ENCODE measurements around the gene DR1.
"Not testable (repeated sequence)": the region's sequence is repeated elsewhere in the genome, so short reads cannot be mapped to it uniquely, and the experiment has no call there.

Gene DR1

DNA sequence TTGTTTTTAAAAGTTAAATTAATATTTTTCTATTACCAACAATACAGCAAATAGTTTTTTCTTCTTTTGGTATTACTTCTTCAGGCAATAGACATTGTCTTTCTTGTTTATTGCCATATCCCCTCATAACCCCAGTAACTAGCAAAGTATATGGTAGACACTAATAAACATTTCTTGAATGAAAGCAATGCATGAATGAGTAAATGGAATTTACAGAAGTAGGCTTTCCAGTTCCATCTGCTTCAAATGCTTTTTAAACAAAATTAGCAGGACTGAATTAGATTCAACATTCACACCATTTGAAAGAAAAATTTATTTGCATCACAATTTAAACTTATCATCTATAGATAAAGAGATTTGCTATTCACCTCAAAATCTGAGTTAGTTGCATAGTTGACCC is 5.6 kb upstream of the DR1 start:
- no peak for DNase-seq (ENCODE audit: low read depth)

DNA sequence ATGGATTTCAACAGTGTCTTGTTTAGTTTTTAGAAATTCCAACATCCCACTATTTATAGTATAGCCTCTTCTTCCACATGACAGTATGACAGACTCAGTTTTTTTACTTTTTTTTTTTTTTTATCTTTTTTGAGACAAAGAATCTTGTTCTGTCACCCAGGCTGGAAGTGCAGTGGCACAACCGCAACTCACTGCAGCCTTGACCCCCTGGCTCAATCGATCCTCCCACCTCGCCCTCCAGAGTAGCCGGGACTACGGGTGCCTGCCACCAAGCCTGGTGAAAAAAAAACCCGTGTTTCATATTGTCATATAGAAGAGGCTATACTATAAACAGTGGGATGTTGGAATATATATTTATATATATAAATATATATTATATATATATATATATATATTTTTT is 1.2 kb upstream of the DR1 start:
- no peak for DNase-seq (ENCODE audit: low read depth)

DNA sequence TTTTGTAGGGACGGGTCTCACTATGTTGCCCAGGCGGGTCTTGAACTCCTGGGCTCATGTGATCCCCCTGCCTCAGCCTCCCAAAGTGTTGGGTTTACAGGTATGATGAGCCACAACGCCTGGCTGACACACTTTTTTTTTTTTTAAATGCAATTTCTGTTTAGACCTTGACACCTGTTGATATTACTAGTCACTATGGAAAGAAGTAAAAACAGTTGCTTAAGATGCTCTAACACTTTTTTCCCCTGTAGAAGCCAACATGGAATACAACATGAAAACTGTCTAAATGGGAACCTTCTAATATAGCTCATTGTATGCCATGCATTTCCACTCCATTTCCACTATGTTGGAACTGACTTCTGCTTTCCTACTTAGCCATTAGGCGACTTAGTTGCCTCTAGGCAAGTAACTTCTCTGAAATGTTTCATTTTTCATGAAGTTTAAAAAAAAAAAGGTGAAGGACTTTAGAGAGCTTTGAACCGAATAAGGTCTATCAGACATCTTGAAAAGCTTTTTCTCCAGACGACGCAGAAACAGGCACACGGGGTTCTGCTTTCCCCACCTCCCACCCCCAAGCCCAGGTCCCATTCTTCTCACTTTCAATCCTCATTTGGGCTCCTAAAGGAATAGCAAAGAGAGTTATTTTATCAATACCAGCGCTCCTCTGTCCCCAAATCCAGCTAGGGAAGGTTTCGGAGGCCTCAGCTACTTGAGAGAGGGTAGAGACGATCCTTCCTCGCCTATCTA is 648 bp upstream of the DR1 start:
- peak; percentile 30 for DNase-seq (ENCODE audit: low read depth)

DNA sequence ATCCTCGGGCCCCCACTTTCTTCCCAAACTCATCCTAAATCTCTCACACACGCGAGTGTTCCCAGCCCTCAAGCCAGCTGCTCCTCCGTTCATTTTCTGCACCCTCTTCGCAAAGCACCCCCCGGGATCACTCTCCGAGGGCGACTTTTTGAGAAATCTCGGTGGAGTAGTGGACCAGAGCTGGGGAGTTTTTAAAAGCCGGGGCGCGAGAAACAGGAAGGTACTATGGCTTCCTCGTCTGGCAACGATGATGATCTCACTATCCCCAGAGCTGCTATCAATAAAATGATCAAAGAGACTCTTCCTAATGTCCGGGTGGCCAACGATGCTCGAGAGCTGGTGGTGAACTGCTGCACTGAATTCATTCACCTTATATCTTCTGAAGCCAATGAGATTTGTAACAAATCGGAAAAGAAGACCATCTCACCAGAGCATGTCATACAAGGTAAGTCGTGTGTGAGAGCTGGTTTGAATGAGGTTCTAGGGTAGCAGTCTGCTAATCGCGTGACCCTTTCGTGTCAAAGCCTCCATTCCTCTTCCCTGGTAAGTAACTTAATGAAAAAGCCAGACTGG is 800 bp downstream of the DR1 start:
- peak; percentile 31 for DNase-seq (ENCODE audit: low read depth)

DNA sequence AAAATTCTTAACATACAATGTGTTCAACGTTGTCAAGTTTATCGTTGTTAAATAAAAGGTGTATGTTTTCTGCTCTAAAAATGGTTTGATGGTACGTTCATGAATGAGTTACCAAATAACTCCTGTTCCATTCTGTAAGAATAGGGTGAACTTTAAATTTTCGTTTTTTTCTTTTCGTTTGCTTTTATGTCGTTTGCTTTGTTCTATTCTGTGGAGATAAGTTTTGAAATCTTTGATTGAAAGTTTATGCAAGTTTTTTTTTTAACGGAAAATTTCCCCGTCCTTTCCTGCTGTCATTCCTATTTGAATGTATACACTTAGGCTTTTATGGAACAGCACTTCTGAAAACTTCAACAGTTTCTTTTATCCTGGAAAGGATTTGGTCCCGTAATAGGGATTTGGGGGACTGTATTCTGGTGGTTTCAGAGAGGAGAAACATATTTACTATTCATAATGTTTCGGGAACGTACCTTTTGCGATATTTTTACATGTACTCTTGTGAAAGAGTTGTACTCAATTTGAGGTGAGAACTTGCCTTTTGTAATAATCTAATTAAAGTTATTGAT is 1.7 kb downstream of the DR1 start:
- no peak for DNase-seq (ENCODE audit: low read depth)

DNA sequence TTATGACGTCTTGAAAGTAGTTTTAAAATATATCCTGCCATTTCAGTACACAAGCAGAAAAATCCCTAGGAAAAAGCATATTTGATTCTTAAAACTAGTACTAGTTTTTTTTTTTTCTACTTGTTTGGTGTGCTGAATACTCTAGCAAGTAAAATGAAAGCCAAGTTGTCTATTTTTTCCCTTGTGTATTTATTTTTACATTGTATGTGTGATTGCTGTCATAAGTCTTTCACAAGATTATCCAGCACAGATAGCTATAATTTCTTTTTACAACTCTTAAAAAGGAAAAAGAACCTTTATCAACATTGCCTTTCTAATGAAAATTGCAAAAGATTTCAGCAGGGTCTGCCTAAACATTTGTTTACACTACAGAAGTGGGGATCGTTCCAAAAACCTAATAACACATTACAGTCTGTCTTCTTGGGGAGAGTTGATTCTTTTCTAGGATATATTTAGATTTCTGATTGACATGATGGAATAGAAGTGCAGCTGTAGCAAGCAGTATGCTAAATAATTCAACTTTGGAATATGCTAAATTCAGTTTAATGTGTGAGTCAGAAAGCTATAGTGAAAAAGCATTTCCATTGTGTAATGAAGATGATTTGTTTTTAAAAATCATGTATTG is 2.5 kb downstream of the DR1 start:
- no peak for DNase-seq (ENCODE audit: low read depth)

DNA sequence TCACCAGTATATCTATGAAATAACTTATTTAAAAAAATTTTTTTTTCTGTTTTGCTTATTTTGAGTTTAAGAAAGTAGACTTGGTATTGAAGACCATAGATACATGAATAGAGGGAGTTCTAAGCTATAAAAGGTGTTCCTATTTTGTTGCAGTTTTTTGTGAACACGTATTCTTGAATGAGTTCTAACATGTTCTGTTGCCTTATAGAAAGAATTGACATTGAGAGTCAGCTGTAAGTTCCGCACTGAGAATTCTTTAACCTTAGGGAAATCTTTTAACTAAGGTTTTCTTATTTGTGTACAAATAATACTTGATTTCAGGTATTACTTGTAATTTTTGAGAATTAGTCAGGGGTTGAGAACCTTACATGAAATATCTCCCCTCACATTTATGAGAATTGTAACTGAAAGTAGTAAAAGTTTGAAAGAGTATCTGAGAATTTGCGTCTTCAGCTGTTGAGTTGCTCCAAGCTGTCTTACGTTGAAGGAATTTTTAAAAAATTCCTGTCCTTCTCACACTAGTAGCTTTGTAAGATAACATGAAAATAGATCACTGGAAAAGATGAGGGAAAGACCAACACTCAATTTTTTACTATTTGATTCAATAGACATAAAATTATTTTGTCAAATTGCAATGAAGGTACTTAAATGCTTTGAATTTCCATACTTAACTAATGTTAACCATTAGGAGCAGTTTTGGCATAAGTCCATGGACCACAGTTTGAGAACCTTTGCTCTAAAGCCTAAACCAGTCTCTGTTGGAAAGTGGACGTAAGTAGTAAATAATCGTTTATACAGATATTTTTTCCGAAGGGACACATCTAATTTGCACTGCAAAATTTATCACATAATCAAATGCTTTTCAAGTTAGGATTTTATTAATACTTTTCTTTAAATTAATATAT is 3.8 kb downstream of the DR1 start:
- peak; percentile 31 for DNase-seq (ENCODE audit: low read depth)

DNA sequence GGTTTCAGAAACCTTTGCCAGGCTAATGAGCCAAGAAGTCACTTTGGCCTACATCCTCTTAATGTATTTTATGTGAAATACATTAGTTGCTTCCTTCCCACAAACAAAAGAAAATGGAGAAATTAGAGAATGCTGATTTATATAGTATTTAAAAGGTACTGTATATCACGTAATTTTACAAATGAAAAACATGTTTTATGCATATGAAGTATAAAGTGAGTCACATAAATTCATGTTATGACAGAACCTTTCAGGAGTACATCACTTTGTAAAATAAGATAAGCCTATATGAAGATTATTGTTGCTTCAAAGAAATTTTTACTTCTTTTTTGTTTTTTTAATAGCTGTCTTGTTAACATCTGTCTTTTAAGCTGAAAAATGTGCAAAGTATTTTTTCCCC is 4.6 kb downstream of the DR1 start:
- DNase-seq (ENCODE audit: low read depth): no peak

DNA sequence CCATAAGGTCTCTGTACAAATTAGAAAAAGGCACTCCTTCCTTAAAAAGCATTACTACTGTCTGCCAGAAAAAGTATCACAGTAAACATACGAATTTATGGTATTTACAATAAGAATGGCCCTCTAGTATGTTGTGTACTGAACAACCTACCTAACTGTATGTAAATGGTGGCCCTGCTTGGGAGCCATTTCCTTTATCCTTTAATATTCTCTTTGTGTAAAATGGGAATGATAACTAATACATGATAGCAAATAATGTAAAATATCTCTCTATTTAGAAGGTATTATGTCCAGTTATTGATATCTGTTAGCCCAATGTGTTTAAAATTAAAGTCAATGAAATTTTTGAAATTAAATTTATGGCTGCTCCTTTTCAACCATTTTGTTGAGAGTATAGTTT is 5.2 kb downstream of the DR1 start:
- DNase-seq (ENCODE audit: low read depth): no peak

DNA sequence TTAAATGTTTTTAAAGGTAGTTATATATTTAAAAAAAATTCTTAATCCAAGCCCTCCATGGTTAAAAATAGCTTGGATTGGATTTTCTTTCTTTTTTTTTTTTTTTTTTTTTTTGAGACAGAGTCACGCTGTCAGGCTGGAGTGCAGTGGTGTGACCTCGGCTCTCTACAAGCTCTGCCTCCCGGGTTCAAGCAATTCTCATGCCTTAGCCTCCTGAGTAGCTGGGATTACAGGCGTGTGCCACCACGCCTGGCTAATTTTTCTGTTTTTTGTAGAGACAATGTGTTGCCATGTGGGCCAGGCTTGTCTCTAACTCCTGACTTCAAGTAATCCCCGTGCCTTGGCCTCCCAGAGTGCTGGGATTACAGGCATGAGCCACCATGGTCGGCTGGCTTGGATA is 5.6 kb downstream of the DR1 start:
- not testable (repeated sequence) for DNase-seq (ENCODE audit: low read depth)

DNA sequence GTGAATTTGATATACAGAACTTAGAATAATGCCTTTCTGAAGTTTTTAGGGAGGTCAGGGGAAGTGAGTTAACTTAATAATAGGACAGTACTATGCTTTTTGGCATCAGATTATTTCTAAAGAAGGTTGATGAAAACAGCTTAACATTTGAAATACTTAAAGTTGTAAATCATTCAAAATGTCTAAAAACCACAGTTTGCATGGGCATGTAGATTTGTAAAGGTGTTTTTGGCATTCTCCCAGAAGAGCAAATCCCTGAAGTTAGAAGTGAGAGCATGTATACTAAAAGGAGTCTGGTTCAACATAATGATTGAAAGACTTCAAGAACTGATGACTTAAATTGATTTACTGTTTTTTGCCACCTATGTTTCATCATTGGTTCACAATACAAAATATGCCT is 6.7 kb downstream of the DR1 start:
- no peak for DNase-seq (ENCODE audit: low read depth)

DNA sequence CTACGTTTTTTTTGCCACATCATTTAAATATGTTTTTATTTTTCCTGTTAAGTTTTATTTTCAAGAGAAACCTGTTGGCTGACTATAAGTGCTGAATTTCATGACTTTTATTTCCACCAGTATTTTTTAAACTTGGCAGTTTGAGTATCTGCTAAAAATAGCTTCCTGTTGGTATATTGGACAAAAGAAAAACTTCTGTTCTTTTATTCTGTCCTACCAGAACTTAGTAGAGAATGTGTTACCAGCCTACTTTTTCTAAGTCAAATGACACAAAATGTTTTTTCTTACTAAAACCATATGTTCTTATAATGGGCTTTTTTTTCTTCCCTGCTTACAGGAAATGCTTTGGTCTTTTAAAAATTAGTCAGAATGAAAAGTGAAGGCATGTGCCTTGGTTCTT is 7.6 kb downstream of the DR1 start:
- no peak for DNase-seq (ENCODE audit: low read depth)

DNA sequence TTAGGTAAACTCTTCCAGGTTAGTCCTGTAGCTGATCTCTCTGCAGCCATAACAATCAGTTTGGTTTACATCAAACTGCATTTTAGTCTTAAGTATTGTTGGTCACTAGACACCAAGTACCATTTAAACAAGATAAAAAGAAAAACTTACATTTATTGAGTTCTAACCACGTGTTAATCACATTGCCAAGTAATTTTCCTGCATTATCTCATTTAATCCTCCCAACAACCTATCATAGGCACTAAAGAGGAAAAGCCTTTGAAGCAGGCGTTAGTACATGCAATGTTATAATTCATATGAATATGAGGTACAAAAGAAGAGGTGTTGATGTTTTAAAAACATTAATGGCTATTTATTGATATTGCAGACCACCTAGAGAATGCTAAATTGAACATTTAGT is 9.0 kb downstream of the DR1 start:
- no peak for DNase-seq (ENCODE audit: low read depth)

DNA sequence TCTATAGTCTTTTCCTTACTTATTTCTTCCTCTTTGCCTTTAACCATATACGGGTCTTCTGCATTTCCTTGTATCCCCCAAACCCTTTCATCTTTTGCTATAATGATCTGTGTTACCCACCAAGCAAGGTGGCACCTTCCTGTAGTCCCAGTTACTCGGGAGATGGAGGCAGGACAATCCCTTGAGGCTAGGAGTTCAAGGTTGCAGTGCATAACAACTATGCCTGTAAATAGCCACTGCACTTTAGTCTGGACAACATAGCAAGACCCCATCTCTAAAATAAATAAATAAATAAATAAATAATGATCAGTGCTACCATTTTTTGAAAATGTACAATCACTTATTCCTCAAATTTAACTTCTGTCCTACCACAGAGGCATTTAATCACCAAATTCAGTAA is 11.5 kb downstream of the DR1 start:
- DNase-seq (ENCODE audit: low read depth): no peak

DNA sequence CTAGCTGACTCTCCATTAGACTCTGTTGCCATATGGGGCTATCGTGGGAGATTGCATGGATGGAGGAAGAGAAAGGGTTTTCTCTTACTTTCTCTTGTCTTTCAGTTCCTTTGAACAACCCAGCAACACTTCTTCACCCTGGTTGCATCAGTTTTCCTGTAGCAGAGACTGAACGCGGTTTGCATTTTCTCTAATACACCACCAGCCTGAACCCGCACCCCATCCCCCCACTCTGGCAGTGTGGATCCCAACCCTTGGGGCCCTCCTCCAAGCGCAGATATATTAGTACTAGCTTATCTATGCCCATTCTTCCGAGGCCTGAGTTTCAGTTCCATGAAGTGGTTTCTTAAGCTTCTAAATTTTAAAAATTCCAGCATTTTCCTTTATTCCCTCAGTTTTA is 12.6 kb downstream of the DR1 start:
- no peak for DNase-seq (ENCODE audit: low read depth)

DNA sequence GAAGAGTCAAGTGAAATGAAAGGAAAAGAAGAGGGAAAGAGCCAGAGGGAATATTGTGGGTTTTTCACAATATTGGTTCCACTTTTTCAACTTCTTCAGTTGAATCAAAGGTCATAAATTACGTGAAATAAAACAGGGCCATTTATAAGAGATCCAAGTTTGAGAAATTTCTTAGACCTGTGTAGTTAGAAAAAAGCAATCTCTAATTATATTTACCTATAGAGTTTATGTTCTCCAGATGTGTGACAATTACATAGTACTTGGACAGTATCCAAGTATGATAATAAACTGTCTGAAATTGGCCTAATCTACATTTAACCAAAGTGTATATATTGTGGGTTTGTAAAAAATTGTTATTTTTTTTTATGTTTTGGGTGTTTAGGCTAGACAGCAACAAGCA is 14.4 kb downstream of the DR1 start:
- no peak for DNase-seq (ENCODE audit: low read depth)

DNA sequence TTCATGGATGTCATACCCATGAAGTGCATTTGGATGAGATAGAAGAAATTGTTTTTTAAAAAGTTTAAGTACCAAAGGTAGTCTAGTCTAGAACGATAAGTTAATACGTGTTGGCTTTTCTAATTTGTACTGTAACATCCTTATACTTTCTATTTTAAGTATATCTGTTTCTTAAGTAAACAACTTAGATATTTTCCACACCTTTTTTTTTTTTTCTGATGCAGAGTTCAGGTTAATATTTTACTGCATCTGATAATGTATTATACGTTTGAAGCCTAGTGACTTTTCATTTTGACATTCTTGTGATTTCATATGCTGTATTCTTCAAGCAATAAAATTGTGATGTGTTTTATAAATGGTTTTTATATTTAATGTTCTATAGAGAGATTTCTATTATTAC is 16.5 kb downstream of the DR1 start:
- DNase-seq (ENCODE audit: low read depth): no peak

DNA sequence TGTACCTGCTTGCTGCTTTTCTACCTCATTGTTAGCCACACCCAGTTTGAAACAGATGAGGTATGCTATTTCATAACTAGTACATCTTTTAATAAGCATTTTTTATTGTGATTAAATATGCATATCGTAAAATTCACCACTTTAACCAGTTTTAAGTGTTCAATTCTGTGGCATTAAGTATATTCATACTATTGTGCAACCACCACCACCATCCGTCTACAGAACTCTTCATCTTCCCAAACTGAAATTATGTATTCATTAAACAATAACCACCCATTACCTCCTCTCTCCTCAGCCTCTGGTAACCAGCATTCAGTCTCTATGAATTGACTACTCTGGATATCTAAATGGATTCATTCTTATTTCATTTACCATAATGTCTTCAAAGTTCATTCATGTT is 20.1 kb downstream of the DR1 start:
- DNase-seq (ENCODE audit: low read depth): no peak

DNA sequence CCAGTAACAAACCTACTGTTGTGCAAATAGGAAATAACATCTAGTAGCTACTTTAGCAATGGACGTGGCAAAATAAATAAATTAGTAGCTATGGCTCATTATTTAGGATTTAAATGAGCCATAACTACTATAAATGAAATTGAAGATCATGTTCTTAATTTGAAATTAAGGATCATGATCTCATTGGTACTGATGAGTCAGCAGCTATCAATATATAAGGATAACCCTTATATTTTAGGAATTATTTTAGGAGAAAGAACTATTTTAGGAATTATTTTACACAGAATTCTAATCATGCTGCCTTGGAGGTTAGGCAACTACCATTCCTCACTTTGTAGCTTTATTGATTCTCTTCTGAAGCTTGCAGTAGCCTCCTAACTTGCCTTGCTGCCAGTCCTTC is 24.0 kb downstream of the DR1 start:
- no peak for DNase-seq (ENCODE audit: low read depth)

DNA sequence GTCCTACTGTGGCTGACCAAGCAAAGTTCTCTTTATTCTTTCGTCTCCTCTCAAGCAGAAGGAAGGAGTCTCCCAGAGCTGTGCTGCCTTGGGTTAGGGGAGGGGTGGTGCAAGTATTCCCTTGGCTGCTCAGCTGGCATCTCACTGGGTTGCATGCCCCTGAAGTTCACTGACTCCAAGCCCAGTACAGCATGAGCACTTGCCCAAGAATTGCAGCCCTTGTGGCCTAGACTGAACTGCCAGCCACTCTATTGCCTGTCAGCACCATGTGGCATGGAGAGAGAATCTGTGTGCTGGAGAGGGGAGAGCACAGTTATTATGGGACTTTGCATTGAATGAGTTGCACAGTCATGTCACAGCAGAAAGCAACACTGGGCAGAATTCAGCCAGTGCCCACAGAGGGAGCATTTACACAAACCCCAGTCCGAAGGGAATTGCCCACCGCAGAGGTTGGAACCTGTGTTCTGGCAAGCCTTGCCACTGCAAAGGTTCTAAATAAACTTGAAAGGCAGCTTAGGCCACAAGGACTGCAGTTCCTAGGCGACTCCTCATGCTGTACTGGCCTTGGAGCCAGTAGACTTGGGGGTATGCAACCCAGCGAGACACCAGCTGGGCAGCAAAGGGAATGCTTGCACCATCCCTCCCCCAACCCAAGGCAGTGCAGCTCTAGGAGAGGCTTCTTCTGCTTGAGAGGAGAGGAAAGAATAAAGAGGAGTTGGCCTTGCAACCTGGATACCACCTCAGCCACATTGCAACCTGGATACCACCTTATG is 28.8 kb downstream of the DR1 start:
- DNase-seq (ENCODE audit: low read depth): no peak

DNA sequence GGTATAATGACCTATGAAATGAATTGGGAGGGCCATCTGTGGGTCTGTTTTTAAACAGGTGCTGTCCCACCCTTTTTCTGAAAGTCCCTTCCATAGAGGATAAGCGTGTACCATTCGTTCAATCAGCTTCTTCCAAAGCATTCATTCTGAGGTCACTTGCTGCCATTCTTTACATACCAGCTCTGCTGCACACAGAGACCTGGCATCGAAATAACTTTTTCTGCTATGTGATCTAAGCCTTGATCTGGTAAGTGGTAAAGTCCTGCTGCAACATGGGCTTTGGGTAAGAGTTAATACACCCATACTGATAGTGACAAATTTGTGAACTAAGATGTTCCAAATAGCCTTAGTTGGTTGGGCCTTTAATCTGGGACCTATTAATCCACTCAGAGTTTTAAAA is 38.9 kb downstream of the DR1 start:
- DNase-seq (ENCODE audit: low read depth): no peak

DNA sequence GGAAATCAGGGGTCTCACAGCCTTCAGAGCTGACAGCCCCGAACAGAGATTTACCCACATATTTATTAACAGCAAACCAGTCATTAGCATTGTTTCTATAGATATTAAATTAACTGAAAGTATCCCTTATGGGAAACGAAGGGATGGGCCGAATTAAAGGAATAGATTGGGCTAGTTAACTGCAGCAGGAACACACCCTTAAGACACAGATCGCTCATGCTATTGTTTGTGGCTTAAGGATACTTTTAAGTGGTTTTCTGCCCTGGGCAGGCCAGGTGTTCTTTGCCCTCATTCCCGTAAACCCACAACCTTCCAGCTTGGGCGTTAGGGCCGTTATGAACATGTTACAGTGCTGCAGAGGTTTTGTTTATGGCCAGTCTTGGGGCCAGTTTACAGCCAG is 40.6 kb downstream of the DR1 start:
- DNase-seq (ENCODE audit: low read depth): not testable (repeated sequence)

Measured in amniotic epithelial cell (primary cell).